WTC11 (cell line): ENCODE measurements around the gene ARMC9.

ENCODE experiments used
- CREB1 ChIP-seq: sonication (generic); formaldehyde crosslinking; IDR thresholded peaks from 2 replicates; pipeline ENCODE4 v1.8.0; 2023; ENCODE audit warnings: mild to moderate bottlenecking, missing genetic modification reagents
- ESRRA ChIP-seq: sonication (generic); formaldehyde crosslinking; IDR thresholded peaks from 2 replicates; pipeline ENCODE4 v1.8.1; 2022; ENCODE audit warnings: mild to moderate bottlenecking, missing genetic modification reagents, borderline replicate concordance
- FOXK1 ChIP-seq: sonication (generic); formaldehyde crosslinking; IDR thresholded peaks from 2 replicates; pipeline ENCODE4 v1.8.0; 2022; ENCODE audit warnings: mild to moderate bottlenecking, moderate library complexity, missing genetic modification reagents
- NR1H2 ChIP-seq: sonication (generic); formaldehyde crosslinking; IDR thresholded peaks from 2 replicates; pipeline ENCODE4 v1.9.0; 2021; ENCODE audit warnings: mild to moderate bottlenecking, moderate library complexity, missing genetic modification reagents
- TCF7 ChIP-seq: sonication (generic); formaldehyde crosslinking; IDR thresholded peaks from 2 replicates; pipeline ENCODE4 v1.8.0; 2022; ENCODE audit warnings: mild to moderate bottlenecking, low read depth, missing genetic modification reagents, moderate library complexity
- TF ChIP-seq, protein P1 (sequence below): fragments of 200-600 bp; IDR thresholded peaks from 2 replicates; pipeline ENCODE4 v1.8.0; 2022; ENCODE audit warnings: antibody characterized with exemption
- TF ChIP-seq, protein P2 (sequence below): sonication (generic); formaldehyde crosslinking; IDR thresholded peaks from 2 replicates; pipeline ENCODE4 v1.8.1; 2022; ENCODE audit warnings: low read depth, mild to moderate bottlenecking, moderate library complexity, missing genetic modification reagents, borderline replicate concordance
- TF ChIP-seq, protein P3 (sequence below): sonication (generic); formaldehyde crosslinking; IDR thresholded peaks from 2 replicates; pipeline ENCODE4 v1.8.1; 2023; ENCODE audit warnings: mild to moderate bottlenecking, missing genetic modification reagents, borderline replicate concordance
- TF ChIP-seq, protein P4 (sequence below): fragments of 250-450 bp; sonication (Bioruptor Pico); IDR thresholded peaks from 2 replicates; pipeline ENCODE4 v1.8.0; 2021; ENCODE audit warnings: mild to moderate bottlenecking
- TF ChIP-seq, protein P5 (sequence below): sonication (generic); formaldehyde crosslinking; IDR thresholded peaks from 2 replicates; pipeline ENCODE4 v1.8.0; 2023; ENCODE audit warnings: missing genetic modification reagents
- TF ChIP-seq, protein P6 (sequence below): fragments of 250-450 bp; sonication (Bioruptor Pico); IDR thresholded peaks from 2 replicates; pipeline ENCODE4 v1.9.0; 2021; ENCODE audit warnings: moderate library complexity, mild to moderate bottlenecking, inconsistent platforms, borderline replicate concordance
- TF ChIP-seq, protein P7 (sequence below): sonication (generic); formaldehyde crosslinking; IDR thresholded peaks from 2 replicates; pipeline ENCODE4 v1.8.0; 2022; ENCODE audit warnings: mild to moderate bottlenecking, missing genetic modification reagents

DNA sequence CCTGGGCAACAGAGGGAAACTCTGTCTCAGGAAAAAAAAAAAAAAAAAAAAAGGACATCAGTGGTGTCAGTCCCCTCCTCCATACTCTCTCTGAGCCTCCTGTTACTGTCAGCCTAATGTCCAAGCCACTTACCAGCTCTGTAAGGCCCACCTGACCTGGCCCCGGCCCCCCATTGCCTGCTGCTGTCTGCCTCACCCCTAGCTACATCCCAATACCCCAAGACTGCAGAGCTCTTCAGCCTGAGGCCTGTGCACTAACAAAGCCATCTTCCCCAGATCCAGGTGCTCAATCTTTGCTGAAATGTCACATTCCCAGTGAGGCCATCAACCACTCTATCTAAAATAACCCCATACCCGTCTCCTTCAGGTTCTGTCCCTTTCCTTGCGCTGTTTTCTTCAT lies 5.7 kb downstream of the ARMC9 start:
- TF ChIP-seq, protein P1, sequence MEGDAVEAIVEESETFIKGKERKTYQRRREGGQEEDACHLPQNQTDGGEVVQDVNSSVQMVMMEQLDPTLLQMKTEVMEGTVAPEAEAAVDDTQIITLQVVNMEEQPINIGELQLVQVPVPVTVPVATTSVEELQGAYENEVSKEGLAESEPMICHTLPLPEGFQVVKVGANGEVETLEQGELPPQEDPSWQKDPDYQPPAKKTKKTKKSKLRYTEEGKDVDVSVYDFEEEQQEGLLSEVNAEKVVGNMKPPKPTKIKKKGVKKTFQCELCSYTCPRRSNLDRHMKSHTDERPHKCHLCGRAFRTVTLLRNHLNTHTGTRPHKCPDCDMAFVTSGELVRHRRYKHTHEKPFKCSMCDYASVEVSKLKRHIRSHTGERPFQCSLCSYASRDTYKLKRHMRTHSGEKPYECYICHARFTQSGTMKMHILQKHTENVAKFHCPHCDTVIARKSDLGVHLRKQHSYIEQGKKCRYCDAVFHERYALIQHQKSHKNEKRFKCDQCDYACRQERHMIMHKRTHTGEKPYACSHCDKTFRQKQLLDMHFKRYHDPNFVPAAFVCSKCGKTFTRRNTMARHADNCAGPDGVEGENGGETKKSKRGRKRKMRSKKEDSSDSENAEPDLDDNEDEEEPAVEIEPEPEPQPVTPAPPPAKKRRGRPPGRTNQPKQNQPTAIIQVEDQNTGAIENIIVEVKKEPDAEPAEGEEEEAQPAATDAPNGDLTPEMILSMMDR = no peak
- TF ChIP-seq, protein P2, sequence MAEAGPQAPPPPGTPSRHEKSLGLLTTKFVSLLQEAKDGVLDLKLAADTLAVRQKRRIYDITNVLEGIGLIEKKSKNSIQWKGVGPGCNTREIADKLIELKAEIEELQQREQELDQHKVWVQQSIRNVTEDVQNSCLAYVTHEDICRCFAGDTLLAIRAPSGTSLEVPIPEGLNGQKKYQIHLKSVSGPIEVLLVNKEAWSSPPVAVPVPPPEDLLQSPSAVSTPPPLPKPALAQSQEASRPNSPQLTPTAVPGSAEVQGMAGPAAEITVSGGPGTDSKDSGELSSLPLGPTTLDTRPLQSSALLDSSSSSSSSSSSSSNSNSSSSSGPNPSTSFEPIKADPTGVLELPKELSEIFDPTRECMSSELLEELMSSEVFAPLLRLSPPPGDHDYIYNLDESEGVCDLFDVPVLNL (CRISPR knock-in tag) = no peak
- TF ChIP-seq, protein P3, sequence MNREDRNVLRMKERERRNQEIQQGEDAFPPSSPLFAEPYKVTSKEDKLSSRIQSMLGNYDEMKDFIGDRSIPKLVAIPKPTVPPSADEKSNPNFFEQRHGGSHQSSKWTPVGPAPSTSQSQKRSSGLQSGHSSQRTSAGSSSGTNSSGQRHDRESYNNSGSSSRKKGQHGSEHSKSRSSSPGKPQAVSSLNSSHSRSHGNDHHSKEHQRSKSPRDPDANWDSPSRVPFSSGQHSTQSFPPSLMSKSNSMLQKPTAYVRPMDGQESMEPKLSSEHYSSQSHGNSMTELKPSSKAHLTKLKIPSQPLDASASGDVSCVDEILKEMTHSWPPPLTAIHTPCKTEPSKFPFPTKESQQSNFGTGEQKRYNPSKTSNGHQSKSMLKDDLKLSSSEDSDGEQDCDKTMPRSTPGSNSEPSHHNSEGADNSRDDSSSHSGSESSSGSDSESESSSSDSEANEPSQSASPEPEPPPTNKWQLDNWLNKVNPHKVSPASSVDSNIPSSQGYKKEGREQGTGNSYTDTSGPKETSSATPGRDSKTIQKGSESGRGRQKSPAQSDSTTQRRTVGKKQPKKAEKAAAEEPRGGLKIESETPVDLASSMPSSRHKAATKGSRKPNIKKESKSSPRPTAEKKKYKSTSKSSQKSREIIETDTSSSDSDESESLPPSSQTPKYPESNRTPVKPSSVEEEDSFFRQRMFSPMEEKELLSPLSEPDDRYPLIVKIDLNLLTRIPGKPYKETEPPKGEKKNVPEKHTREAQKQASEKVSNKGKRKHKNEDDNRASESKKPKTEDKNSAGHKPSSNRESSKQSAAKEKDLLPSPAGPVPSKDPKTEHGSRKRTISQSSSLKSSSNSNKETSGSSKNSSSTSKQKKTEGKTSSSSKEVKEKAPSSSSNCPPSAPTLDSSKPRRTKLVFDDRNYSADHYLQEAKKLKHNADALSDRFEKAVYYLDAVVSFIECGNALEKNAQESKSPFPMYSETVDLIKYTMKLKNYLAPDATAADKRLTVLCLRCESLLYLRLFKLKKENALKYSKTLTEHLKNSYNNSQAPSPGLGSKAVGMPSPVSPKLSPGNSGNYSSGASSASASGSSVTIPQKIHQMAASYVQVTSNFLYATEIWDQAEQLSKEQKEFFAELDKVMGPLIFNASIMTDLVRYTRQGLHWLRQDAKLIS (CRISPR knock-in tag) = no peak
- TF ChIP-seq, protein P4, sequence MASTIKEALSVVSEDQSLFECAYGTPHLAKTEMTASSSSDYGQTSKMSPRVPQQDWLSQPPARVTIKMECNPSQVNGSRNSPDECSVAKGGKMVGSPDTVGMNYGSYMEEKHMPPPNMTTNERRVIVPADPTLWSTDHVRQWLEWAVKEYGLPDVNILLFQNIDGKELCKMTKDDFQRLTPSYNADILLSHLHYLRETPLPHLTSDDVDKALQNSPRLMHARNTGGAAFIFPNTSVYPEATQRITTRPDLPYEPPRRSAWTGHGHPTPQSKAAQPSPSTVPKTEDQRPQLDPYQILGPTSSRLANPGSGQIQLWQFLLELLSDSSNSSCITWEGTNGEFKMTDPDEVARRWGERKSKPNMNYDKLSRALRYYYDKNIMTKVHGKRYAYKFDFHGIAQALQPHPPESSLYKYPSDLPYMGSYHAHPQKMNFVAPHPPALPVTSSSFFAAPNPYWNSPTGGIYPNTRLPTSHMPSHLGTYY = no peak
- TF ChIP-seq, protein P5, sequence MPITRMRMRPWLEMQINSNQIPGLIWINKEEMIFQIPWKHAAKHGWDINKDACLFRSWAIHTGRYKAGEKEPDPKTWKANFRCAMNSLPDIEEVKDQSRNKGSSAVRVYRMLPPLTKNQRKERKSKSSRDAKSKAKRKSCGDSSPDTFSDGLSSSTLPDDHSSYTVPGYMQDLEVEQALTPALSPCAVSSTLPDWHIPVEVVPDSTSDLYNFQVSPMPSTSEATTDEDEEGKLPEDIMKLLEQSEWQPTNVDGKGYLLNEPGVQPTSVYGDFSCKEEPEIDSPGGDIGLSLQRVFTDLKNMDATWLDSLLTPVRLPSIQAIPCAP (CRISPR knock-in tag) = no peak
- TF ChIP-seq NR1H2 (CRISPR knock-in tag) (no peak), ESRRA (CRISPR knock-in tag) (no peak), TCF7 (CRISPR knock-in tag) (no peak), CREB1 (CRISPR knock-in tag) (no peak), FOXK1 (CRISPR knock-in tag) (no peak)
- TF ChIP-seq, protein P6, sequence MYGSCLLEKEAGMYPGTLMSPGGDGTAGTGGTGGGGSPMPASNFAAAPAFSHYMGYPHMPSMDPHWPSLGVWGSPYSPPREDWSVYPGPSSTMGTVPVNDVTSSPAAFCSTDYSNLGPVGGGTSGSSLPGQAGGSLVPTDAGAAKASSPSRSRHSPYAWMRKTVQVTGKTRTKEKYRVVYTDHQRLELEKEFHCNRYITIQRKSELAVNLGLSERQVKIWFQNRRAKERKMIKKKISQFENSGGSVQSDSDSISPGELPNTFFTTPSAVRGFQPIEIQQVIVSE (CRISPR knock-in tag) = no peak
- TF ChIP-seq, protein P7, sequence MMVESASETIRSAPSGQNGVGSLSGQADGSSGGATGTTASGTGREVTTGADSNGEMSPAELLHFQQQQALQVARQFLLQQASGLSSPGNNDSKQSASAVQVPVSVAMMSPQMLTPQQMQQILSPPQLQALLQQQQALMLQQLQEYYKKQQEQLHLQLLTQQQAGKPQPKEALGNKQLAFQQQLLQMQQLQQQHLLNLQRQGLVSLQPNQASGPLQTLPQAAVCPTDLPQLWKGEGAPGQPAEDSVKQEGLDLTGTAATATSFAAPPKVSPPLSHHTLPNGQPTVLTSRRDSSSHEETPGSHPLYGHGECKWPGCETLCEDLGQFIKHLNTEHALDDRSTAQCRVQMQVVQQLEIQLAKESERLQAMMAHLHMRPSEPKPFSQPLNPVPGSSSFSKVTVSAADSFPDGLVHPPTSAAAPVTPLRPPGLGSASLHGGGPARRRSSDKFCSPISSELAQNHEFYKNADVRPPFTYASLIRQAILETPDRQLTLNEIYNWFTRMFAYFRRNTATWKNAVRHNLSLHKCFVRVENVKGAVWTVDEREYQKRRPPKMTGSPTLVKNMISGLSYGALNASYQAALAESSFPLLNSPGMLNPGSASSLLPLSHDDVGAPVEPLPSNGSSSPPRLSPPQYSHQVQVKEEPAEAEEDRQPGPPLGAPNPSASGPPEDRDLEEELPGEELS (CRISPR knock-in tag) = no peak
